ENCODE data around the gene NTN4. TPM values are rescaled to one million over a fixed set of nuclear protein-coding genes. Genes with fewer than 3 reads are reported as not detected.

NTN4 gene
- total RNA-seq = 63.9 TPM

DNA sequence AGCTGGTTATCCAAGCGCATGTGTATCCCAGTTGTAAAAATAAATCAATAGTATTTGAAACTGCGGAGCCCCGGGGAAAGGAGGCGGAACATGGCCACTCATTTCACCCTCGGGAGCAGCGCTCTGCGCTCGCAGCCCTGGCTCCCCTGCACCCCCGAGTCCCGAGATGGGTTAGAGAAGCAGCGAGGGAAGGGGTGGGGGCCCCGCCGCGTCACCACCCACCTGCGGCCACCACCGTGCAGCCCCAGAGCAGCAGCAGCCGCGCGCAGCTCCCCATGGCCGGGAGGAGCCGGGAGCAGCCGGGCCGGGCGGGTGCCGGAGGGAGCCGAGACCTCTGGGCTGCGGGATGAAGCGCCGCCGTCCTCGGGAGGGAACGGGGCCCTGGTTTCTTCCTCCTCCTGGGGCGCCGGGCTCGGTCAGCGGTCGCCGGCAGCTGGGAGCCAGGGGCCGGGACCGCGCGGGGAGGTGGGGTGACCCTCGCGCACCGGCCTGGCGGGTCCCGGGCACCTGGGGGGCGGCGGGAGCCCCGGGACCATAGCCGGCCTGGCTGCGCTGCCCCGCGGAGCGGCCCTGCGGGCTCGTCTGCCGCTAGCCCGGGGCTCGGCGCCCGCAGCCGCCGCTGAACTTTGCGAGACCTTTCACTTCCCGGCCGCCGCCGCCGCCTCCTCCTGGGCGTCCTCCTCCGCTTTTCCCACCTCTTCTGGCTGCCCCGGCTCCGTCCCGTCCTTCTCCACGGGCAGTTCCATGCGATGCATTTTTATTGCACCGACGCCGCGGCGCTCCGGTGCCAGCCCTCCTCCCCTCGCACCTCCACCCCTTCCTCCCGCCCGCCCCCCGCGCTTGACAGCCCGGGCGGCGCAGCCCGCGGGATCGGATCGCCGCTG lies at the start of gene NTN4:
TSS of gene NTN4 (minus strand) at position 732 of the 884 bp plus-strand sequence. CDS start at position 277, 455 bp downstream.
- Histone ChIP-seq H3K27ac (peak within 1 kb of the TSS; percentile 91 to 94), H3K27me3 (no peaks in the 10 kb centered on the region), H3K4me1 (peaks cover 0 to 4% of the 10 kb centered on the region in 2 donors), H3K4me3 (peak within 1 kb of the TSS; percentile 89 to 96), H3K9me3 (no peaks in the 10 kb centered on the region), H3K36me3 (peaks cover 0 to 5% of the 10 kb centered on the region in 2 donors)
- TF ChIP-seq, protein P1, sequence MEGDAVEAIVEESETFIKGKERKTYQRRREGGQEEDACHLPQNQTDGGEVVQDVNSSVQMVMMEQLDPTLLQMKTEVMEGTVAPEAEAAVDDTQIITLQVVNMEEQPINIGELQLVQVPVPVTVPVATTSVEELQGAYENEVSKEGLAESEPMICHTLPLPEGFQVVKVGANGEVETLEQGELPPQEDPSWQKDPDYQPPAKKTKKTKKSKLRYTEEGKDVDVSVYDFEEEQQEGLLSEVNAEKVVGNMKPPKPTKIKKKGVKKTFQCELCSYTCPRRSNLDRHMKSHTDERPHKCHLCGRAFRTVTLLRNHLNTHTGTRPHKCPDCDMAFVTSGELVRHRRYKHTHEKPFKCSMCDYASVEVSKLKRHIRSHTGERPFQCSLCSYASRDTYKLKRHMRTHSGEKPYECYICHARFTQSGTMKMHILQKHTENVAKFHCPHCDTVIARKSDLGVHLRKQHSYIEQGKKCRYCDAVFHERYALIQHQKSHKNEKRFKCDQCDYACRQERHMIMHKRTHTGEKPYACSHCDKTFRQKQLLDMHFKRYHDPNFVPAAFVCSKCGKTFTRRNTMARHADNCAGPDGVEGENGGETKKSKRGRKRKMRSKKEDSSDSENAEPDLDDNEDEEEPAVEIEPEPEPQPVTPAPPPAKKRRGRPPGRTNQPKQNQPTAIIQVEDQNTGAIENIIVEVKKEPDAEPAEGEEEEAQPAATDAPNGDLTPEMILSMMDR (IDR thresholded peaks at IDR 0.05) = no peak
- intact Hi-C loops (cut with DNase I) = loop anchor here (5.0 kb wide), 1 partner anchor 53 kb away; no protein-coding TSS in a partner anchor
- peak in 1 of 2 donors; percentile 78 for DNase-seq (ENCODE audit: low spot score in 2 of 2)

DNA sequence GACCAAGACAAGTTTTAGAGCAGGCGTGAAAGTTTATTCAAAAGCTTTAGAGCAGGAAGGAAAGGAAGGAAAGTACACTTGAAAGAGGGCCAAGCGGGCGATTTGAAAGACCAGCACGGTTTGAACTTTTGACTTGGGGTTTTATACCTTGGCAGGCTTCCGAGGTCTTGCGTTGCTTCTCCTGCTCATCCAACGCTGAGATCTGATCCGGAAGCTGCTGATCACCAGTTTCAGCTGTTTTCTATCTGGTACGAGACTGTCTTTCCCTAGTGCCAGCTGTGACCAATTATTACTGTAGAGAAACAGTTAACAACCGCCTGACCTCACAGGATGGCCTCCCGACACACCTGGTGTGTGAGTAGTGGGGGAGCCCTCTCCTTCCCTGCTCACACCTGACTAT lies 47.6 kb upstream of the NTN4 start:
- Histone ChIP-seq H3K27me3 (no peaks in the 10 kb centered on the region), H3K4me3 (no peak overlapping the region), H3K9me3 (no peaks in the 10 kb centered on the region), H3K4me1 (no peaks in the 10 kb centered on the region), H3K36me3 (no peaks in the 10 kb centered on the region), H3K27ac (no peak overlapping the region)
- DNase-seq (ENCODE audit: low spot score in 2 of 2) = no peak
- intact Hi-C loops (cut with DNase I) = no loop called here
- TF ChIP-seq, protein P1 (IDR thresholded peaks at IDR 0.05) = no peak

DNA sequence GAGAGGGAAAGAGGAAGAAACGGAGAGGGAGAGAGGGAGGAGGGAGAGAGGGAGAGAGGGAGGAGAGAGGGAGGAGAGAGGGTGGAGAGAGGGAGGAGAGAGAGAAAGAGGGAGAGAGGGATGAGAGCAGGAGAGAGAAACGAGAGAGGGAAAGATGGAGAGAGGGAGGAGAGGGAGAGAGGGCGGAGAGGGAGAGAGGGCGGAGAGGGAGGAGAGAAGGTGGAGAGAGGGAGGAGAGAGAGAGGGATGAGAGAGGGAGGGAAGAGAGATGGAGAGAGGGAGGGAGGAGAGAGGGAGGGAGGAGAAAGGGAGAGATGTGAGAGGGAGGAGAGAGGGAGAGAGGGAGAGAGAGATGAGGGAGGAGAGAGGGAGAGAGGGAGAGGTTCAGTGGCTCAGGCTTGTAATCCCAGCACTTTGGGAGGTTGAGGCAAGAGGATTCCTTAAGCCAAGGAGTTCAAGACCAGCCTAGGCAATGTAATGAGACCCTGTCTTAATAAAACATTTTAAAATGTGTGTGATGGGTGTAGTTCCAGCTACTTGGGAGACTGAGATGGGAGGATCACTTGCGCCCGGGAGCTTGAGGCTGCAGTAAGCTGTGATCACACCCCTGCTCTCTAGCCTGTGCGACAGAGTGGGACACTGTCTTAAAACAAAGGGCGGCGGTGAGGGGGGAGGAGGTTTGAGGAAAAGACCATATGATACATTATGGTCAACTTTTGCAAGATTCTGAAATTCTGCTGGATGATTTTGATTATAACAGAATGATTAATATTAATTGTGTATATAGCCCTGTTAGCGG lies 46.9 kb upstream of the NTN4 start:
- H3K9me3 ChIP-seq = no peaks in the 10 kb centered on the region
- intact Hi-C loops (cut with DNase I) = no loop called here
- no peaks in the 10 kb centered on the region for H3K4me1 ChIP-seq
- no peak overlapping the region for H3K4me3 ChIP-seq
- H3K27me3 ChIP-seq = no peaks in the 10 kb centered on the region
- DNase-seq (ENCODE audit: low spot score in 2 of 2) = no peak
- H3K36me3 ChIP-seq = no peaks in the 10 kb centered on the region
- TF ChIP-seq, protein P1 (IDR thresholded peaks at IDR 0.05) = no peak
- H3K27ac ChIP-seq = no peak overlapping the region

DNA sequence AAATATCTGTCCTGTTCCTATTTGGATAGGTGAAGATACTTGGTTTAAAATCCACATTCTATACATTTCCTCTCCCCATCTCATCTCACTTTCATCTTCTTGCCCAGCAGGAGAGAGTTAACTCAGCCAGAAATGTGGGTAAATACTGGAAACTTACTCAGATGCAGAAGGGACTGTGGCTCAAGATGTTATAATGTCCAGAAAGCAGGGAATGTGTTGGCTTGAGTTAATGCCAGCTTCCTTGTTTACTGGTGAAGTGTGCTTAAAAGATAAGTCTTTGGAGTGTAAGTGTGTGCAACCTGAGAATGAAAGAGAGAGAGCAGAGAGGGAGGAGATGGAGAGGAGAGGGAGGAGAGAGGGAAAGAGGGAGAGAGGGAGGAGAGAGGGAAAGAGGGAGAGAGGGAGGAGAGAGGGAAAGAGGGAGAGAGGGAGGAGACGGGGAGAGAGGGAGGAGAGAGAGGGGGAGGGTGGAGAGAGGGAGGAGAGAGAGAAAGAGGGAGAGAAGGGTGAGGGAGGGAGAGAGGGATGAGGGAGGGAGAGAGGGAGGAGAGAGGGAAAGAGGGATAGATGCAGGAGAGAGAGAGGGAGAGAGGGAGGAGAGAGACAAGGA lies 46.2 kb upstream of the NTN4 start:
- Histone ChIP-seq H3K36me3 (no peaks in the 10 kb centered on the region), H3K9me3 (no peaks in the 10 kb centered on the region), H3K27ac (no peak overlapping the region), H3K4me1 (no peaks in the 10 kb centered on the region), H3K27me3 (no peaks in the 10 kb centered on the region), H3K4me3 (no peak overlapping the region)
- intact Hi-C loops (cut with DNase I) = no loop called here
- no peak for DNase-seq (ENCODE audit: low spot score in 2 of 2)
- TF ChIP-seq, protein P1 (IDR thresholded peaks at IDR 0.05) = no peak

DNA sequence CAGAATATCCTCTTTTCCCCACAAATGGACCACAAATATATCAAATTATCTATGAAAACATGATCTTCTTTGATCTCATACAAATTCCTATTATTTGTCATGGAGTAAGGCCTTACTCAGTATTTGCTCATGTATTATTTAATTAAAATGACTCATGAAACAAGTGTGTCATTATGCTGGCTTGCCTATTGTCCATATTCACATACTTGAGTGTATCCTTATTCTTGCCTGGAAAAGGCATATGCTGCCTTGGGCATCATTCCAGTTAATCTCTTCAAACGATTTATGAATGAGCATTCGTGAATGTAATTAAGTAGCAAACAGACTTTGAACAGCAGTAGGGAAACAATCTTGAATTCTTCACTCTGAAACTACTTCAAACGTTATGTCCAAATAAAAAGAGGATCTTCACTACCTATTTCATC lies 45.6 kb upstream of the NTN4 start:
- intact Hi-C loops (cut with DNase I) = no loop called here
- Histone ChIP-seq H3K27ac (no peak overlapping the region), H3K27me3 (no peaks in the 10 kb centered on the region), H3K36me3 (no peaks in the 10 kb centered on the region), H3K9me3 (no peaks in the 10 kb centered on the region), H3K4me1 (no peaks in the 10 kb centered on the region), H3K4me3 (no peak overlapping the region)
- no peak for DNase-seq (ENCODE audit: low spot score in 2 of 2)
- TF ChIP-seq, protein P1 (IDR thresholded peaks at IDR 0.05) = no peak
